Hematopoietic multipotent progenitor cell treated with erythropoietin and hydrocortisone succinate and interleukin-3 and kit ligand, for 6 days (in vitro differentiated cells): ENCODE results near the gene RETREG1.
"Not testable (repeated sequence)": the region's sequence is repeated elsewhere in the genome, so short reads cannot be mapped to it uniquely, and the experiment has no call there.

ENCODE experiments used
- DNase-seq: peaks from one replicate; pipeline ENCODE4 v3.0.0-alpha.2; 2015

The RETREG1 gene

DNA sequence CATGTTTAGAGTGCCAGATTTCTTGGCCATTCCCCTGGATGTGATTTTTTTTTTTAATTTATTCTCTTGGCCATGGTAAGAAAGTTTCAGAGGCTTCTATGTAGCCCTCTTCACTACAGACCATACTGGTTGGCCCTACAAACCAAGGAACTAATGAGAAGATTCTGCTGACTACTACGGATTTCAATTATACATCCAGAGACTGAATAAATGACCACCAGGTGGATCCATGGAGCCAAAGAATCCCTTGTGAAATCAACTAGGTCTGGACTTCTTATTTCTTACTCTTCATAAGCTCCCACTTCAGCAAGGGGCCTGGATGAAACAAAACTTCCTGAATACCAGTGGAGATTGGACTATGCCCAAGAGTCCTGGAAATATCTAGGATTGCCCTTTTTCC is 178.8 kb downstream of the RETREG1 start:
- peak; percentile 13 for DNase-seq

DNA sequence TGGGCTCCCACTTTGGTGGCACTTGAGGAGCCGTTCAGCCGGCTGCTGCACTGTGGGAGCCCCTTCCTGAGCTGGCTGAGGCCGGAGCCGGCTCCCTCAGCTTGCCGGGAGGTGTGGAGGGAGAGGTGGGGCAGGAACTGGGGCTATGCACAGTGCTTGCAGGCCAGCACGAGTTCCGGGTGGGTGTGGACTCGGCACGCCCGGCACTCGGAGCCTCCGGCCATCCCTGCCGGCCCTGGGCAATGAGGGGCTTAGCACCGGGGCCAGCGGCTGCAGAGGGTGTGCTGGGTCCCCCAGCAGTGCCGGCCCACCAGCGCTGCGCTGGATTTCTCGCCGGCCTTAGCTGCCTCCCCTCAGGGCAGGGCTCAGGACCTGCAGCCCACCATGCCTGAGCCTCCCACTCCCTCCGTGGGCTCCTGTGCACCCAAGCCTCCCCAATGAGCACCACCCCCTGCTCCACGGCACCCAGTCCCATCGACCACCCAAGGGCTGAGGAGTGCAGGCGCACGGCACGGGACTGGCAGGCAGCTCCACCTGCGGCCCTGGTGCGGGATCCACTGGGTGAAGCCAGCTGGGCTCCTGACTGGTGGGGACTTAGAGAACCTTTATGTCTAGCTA is 180.6 kb downstream of the RETREG1 start:
- DNase-seq: not testable (repeated sequence)

GRCh38 chr5:16431490-16431889 is 185.3 kb downstream of the RETREG1 start:
- no peak for DNase-seq

- DNase-seq: no peak
These were observed 186.3 kb downstream of the RETREG1 start for GRCh38 chr5:16430349-16431089.

DNA sequence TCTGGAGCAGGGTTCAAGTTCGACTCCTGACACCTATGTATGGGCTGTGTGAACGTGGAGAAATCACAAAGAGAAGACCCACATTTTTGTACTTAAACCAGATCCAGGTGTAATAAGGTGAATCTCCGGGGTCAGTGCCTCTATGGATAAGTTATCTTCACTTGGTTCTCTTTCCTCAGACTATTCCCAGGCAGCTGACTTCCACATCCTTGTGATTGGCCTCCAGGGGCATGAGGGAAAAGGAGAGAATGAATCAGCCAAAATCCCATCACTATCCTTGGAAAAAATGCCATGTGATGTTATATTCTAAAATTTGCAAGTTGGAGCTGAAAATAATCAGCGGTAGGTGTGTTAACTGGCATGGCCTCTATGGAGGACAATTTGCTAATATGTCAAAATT is 188.4 kb downstream of the RETREG1 start:
- no peak for DNase-seq

DNA sequence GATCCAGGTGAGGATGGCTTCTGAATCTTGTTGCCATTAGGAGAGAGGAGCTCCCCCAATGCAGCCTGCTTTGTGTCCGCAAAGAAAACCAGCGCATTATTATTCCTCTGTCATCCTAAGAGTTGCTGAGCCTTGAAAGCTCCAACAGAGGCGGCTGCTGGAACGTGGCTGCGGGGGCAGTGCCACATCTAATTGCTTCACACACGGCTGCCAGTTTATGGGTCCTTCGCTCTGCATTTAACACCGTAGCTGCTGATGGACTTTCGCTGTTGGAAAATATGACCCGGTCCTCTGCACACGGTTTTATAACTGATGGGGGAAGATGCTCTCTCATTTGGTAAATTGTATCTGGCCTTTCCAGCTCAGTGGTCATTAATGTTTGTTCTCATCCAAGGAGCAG is 189.2 kb downstream of the RETREG1 start:
- no peak for DNase-seq
